LNCAP (cell line): ENCODE results near the gene SLC5A10.

Experiments
- CTCF ChIP-seq: fragments of 450-650 bp; IDR thresholded peaks from 2 replicates; pipeline ENCODE4 v1.5.1; 2017; ENCODE audit warnings: mild to moderate bottlenecking

Gene SLC5A10

DNA sequence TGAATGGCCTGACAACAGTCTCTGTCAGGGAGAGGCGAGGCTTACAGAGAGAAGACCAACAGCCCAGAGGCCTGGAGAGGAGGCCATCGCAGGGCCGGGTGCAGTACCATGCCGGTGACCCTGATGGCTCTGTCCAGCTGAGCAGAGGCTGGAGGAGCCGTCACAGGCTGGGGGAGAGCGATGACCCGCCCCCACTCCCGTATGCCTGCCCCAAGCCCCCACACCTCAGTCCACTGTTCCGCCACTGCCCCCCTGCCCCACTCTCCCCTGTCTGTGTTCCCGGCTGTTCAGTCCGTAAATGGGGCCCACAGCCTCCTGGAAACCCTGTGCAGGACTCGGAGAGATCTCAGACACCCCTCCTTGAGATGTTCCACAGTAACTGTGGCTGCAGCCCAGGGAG, 65.4 kb downstream of the SLC5A10 start:
- TF ChIP-seq CTCF: no peak

GRCh38 chr17:19017804-19018599, 66.0 kb downstream of the SLC5A10 start:
- TF ChIP-seq CTCF: no peak

- no peak for TF ChIP-seq CTCF
These were observed 66.6 kb downstream of the SLC5A10 start for GRCh38 chr17:19018600-19018950.

DNA sequence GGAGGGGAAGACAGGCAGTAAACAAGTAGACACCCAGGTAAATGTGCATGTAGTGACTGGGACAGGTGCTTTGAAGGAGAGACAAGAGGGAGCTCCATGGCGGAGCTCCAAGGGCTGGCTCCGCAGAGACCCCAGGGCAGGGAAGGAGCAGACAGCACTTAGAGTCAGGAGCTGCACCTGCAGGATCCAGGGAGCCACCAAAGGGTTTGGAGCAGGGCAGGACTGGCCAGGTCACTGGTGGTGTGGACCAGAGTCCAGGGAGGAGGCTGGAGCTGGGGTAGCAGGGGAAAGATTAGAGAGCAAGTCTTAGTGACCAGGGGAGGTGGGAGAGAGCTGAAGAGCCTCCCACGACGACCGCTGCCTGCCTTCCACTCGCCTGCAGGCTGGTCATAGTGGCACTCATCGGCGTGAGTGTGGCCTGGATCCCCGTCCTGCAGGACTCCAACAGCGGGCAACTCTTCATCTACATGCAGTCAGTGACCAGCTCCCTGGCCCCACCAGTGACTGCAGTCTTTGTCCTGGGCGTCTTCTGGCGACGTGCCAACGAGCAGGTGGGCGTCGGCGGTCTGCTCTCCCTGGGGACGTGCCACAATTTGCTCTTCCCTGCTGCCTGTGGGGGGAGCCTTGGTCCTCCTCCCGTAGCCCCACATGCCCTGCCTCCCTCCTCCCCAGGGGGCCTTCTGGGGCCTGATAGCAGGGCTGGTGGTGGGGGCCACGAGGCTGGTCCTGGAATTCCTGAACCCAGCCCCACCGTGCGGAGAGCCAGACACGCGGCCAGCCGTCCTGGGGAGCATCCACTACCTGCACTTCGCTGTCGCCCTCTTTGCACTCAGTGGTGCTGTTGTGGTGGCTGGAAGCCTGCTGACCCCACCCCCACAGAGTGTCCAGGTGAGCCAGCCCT, 67.3 kb downstream of the SLC5A10 start:
- no peak for TF ChIP-seq CTCF

DNA sequence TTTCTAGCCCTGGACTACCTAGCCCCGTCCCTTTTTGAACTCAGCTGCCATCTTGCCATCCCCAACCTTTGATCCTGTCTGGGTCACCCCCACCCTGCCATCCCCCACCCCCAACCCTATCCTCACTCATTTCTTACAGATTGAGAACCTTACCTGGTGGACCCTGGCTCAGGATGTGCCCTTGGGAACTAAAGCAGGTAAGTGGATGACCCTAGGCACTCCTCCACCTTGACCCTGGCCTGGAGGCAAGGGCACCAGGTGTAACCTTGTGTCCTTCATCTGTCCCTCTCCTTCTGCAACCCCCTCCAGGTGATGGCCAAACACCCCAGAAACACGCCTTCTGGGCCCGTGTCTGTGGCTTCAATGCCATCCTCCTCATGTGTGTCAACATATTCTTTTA, 68.1 kb downstream of the SLC5A10 start:
- TF ChIP-seq CTCF: no peak

DNA sequence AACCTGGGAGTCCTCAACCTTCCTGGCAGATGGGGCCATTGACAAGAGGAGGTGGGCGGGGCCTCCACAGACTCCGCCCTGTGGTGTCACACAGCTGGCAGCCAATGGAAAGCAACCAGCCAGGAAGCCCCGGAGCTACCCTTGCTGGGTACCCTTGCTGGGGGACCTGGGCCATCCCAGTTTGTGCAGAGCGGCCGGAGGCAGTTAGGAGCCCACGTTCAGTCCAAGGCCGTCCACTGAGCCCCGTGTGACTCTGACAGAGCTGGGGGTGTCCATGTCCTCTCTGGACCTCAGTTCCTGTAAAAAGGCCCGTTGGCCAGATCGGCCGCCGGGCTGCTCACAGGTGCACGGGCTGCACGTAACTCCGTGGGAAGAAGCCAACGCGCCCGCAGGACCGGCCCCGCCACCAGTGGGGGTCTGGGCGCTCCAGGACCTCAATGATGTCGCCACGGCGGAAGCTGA, 69.7 kb downstream of the SLC5A10 start:
- no peak for TF ChIP-seq CTCF

- TF ChIP-seq CTCF: no peak
These were observed 70.2 kb downstream of the SLC5A10 start for GRCh38 chr17:19022128-19022527.
